ENCODE data around the gene HOXD9. TPM values are rescaled to one million over a fixed set of nuclear protein-coding genes. Genes with fewer than 3 reads are reported as not detected.

Gene HOXD9
- total RNA-seq, 1 donor from 2014 or later = not detected

DNA sequence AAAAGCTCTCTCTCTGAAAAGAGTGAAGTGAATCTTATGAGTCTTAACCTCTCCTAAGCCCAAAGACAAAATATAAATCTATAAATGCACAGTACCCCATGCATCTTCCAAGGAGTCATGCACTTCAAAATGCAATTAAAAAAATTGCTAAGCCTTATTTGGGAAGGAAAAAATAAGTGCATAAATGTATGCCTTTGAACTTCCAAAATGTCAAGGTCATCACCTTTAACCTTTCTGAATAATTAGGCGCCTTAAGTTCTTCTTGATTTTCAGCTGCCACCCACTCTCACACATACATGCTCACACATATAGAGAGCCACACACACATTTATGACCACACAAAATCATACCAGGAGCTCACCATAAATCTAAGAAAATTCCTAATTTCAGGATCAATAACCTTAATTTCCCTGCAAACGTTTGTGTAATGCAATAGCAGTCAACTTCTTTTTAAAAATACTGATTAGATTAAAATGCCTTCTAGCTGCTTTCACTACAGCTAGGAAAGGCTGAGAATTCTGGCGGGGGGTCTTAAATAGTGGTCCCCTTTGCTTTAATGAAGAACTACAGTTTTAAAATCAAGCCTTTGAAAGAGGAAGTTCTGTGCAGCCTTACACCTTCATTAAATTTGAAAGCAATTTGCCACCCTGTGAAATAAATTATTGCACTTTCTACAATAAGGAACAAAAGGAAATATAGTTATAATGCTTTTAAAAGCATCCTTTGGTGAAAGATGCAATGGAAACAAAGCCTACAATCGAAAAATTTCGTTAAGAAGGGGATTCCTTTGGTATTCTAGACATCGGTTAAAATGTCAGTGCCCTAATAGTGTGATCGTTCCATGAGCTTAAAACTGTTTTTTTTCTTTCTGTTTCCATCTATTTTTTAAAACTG is 11.9 kb upstream of the HOXD9 start:
- DNase-seq (ENCODE audit: low read depth, low spot score) = no peak

DNA sequence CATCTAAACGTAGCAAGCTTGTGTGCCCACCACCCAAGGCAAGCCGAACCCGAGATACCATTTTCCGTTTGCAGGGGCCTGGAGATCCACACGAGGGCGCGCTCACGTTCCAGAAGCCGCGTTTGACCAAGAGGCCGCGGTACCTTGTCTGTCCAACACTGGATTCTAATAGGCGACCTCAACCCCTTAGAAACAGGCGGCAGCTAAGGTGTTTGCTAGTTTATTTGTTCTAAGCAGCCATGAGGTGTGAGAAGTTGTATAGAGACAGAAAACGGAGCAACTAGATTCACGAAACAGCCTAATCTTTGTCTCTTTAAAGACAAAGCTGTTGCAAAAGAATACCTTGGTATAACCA is 11.2 kb upstream of the HOXD9 start:
- peak; percentile 13 for DNase-seq (ENCODE audit: low read depth, low spot score)

DNA sequence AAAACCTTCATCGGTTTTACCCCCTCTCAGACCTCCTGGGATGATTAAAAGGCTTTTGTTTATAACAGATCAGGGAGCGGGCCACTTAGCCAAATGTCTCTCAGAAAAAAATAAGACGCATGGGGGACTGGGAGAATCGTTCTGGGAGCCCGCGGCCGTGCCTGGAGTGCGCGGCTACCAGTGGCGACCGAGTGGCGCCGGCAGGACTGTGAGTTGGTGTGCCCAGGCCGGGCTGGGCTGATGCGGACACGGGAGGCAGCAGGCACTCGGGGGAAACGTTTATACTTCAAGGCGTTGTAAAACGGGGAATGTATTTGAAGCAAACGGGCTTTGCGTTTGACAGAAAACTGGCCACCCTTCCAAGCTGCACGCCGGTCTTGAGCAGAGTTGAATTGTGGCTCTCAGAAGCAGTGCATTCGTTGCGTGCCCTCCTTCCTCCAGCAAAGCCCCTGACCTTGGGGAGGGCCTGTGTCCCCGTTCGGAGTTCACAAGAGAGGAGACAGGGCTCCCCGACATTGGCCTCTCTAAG is 10.6 kb upstream of the HOXD9 start:
- no peak for DNase-seq (ENCODE audit: low read depth, low spot score)

DNA sequence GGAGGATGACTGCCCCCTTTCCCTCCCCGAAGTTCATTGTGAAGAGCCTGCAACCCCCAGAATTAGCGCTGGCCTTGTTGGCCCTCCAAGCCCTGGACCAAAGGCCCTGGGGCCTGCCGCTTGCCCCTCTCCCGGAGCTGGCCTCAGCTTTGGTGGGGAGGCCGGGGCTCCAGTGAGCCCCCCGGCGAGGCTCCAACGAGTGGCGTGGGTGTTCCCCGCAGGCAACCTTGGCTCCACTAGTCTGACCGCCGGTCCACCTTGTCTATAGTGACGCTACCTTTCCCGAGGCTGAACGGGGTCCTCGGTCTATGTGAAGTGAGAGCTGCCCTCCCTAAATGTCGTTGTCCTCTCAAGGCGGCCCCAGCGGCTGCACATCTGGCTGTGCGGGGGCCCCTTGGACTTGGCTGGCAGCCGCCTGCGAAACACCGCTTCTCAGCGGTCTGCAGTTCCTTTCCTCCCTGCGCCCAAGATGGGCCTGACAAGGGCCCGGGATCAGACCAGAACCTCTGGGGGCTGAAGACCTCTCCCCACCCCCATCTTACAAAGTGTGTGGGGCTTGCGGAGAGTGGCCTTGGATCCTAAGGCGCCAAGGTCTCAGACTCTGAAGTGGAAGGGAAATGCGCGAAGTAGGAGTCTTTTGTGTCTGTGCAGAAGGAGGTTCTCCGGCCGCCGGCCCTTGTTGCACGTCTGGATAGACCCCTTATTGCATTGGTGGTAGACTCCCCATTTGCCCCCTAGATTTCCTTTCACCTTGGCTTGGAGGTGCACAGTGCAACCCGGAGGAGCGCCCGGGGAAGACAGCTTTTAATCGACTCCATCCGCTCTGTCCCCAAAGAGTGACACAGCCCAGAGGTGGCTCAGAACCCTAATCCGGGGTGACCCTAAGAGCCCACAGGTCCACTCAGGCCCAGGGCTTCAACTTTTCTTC is 9.9 kb upstream of the HOXD9 start:
- no peak for DNase-seq (ENCODE audit: low read depth, low spot score)

DNA sequence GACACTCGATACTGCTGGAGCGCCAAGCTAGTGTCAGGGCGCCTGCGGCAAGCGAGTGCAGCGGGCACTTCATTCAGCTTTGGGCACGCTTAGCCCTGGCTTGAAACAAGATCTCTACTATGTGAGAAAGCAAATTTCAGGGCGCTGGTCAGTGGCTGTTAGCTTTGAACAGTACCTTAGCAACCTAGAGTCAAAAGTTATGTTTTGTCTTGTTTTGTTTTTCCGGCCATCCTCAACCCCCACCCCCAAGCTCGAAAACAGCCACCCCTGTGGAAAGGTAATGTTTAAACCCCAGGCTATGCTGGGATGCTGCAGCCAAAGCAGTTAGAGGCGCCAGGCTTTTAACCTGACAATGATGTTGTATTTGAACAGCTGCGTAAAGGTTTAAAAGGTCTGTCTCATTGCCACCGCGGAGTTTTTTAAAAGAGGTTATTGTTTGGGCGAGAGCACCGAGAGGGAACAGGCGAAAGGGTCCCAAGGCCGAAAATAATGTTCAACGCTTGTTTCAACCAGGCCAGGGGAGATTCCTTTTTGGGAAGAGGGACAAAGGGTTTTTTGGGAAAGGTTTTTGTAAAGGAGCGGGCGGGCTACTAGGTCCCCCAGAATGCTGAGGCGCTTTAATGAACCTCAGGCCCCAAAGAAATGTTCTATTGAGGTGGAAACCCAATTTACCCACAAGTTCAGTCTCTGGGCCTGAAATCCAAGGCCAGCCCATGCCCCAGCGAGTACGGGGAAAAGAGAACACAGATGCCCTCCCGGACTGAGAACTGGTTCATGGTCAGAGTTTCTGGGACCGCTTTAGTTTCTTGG is 8.2 kb upstream of the HOXD9 start:
- DNase-seq (ENCODE audit: low read depth, low spot score) = no peak

DNA sequence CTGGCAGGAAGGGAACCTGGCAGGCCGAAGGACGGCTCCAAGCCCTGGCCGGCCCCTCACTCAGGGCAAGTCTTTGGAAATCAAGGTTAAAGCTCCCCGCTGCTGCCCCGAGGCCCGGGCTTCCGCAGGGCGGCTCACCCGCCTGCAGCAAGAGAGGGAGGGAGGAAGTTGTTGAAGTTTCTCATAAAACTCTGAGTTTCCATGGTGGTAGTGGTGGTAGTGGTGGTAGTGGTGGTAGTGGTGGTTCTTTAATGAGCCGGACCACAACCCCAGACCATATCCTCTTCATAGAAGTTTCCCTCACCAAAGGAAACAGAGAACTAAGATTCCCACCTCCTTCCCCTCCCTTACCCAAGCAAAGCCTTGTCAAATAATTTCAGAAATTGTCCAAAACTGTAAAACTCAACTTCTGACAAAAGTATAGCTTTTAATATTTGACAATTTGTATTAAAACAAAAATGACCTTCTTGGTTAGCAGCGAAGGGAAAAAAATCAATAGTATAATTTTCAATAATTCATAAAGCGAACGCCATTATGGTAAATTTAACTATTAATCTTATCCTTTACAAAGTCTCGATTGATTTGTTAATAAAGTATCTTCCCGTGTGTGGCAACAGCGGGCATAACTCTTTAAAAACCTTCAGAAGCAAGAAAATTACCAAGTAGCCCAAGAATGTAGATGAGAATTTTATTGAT is 7.4 kb upstream of the HOXD9 start:
- no peak for DNase-seq (ENCODE audit: low read depth, low spot score)

DNA sequence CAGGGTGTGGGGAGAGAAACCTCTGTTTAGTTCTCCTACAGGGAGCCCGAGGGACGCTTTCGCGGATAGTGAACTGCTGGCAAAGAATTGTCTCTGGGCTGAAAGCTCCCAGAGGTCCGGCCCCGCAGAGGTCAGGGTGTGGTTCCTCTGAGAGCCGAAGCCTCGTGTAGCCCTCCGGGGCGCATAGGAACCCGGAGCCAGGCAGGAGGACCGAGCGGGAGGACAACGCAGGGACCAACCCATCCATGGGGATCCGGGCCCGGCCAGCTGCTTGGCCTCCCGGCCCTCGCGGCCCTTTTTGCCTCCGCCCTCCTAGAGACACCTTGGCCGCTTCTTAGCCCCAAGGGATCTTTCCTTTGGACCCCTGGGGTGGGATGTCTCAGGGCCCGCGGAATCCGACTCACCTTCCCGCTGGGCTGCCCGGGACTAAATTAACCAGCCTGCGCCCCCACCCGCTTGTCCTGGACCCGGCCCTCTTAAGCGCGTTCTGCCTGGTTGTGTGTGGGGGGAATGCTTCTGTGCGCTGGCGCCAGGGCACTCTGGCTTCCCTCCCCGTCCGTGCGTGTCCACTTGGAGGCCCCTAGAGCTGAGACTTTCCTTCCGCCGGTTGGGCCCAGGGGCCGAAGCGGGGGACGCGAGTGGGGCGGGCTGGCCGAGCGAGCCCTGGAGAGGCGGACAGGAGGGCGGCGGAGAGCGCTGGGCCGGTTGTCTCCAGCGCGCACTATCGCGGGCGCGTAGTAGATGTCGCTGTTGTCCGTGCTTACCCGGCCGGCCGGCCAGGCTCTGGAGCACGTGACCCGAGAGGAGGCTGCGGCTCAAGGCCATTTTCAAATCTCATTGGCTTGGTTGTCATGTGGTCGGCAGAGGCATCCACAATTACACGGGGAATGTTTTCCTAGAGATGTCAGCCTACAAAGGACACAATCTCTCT is 6.4 kb upstream of the HOXD9 start, which contains the start of gene HOXD10:
TSS of gene HOXD10 (plus strand) at position 896 of the 931 bp plus-strand sequence. CDS start 56 bp downstream, outside the sequence.
- DNase-seq (ENCODE audit: low read depth, low spot score) = no peak

DNA sequence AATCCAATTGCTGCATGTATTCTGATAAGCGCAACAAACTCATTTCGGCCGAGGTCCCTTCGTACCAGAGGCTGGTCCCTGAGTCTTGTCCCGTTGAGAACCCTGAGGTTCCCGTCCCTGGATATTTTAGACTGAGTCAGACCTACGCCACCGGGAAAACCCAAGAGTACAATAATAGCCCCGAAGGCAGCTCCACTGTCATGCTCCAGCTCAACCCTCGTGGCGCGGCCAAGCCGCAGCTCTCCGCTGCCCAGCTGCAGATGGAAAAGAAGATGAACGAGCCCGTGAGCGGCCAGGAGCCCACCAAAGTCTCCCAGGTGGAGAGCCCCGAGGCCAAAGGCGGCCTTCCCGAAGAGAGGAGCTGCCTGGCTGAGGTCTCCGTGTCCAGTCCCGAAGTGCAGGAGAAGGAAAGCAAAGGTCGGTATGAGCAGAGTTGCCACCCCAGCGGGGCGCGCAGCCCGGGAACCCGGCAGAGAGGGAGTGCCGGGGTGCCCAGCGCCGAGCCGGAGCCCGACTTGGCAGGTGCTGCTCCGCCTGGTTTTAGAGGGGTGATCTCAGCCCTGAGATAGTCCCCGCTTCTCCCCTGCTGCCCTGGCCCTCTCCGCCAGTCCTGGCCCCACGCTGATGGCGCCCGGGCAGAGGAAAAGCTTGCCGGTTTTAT is 5.2 kb upstream of the HOXD9 start:
- DNase-seq (ENCODE audit: low read depth, low spot score) = no peak

DNA sequence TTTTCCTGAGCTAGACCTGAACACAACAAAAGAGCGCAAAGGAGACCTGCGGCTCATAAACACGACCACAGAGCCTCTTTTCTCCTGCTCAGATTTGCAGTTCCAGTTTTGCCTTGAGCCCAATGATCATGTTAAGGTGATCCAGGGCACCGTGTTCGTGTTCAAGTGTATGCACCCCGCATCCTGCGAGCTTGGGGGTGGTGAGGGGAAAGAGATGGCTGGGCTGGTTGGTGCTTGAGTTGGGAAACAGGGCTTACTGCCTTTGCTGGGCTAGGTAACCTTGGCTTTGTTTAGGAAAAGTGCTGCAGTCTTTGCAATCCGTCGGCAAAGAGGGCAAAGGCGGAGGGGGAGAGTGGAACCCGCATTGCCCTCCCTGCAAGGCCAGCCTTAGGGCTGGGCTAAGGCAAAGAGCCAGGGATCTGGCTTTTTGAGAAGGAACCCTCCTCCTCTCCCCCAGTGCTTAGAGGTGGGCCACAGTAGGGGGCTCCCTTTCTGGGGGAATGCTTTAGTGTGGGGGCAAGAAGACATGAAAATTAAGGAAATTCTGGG is 4.6 kb upstream of the HOXD9 start:
- DNase-seq (ENCODE audit: low read depth, low spot score) = no peak

DNA sequence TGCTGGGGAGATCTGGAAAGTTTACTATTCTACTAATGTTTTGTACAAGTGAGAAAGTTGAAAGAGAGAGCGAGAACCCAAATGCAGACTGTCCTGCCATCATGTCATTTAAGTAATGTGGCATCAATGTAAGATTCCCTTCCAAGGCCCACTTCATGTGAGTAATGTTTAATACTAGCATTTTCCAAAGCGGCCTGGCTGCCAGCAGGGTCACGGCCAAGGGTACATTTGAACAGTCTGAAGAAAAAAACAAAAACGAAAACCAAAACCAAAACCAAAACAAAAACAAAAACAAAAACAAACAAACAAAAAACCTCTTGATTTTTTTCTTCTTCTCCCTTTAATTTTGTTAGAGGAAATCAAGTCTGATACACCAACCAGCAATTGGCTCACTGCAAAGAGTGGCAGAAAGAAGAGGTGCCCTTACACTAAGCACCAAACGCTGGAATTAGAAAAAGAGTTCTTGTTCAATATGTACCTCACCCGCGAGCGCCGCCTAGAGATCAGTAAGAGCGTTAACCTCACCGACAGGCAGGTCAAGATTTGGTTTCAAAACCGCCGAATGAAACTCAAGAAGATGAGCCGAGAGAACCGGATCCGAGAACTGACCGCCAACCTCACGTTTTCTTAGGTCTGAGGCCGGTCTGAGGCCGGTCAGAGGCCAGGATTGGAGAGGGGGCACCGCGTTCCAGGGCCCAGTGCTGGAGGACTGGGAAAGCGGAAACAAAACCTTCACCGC is 3.7 kb upstream of the HOXD9 start:
- DNase-seq (ENCODE audit: low read depth, low spot score) = no peak

DNA sequence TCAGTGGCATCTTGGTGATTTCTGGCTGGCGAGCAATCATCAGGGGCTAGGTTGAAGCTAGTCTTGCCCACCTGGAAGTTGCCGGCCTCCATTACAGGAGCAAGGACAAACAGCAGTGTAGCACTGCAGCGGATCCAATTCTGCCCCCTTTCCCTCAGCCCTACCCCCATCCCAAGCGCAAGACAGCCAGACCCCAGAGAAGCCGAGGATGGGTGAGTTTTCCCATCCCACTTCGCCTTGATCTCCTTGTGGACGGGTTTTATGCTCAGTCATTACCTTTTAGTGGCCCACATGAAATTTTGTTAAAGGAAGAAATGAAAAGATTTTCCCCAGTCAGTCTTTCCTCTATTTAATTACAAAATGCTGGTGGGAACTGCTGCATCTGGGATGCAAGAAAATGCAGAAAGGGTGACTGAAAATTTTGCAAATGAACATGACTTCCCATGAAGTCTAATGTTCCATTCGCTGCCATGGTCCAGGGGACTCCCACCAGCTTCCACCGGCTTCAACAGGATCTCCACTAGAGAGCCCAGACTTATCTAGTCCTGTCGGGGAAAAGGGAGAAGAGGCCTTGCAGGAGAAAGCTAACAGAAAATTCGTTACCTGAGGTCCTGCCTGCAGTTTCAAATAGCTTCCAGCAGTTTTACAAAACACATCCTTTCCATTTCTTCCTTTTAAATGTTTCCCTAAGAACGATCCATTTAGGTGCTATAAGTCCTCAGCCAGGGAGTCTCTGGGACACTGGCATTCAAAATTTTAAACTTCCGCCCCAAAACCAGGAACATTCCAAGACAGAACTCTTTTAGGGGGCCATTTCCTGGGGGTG is 1.9 kb upstream of the HOXD9 start:
- DNase-seq (ENCODE audit: low read depth, low spot score) = no peak

DNA sequence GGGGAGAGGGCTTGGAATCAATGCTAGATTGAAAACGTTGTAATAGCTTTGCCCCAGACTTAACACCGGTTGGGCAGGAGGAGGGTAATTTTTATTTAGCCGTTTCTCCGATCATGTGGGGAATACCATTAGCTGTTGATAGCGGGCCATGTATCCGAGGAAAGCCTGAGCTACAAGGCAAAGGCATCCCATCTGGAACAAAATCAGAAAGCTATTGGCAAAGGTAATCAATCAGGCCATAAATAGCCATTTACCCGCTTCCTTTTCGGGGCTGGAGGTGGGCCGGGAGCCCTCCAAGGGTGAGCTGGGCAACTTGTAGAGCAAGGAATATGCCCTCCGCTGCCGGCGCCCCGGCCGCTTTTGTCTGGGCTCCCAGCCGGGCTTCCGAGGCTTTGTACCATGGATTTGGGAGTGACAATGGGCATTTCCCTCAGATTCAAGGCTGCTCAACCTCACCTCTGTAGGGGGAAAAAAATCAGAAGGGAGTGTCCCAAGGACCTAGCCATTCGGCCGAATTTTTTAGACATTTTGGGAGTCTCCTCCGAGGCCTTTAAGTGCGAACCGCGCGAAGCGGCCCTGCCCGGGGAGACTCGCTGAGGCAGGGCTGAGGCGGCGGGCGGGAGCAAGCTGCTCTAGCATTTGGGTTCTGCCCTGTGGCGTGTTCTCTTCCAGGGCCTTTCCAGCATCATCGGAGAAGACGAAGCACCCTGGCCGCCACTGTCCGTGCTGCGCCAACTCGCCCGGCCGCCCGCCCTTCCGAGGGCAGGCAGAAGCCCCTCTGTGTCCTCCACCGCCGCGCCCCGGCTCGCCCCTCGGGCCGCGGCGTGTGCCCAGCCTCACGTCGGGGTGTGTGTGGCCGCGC is 1.1 kb upstream of the HOXD9 start:
- DNase-seq (ENCODE audit: low read depth, low spot score) = no peak

DNA sequence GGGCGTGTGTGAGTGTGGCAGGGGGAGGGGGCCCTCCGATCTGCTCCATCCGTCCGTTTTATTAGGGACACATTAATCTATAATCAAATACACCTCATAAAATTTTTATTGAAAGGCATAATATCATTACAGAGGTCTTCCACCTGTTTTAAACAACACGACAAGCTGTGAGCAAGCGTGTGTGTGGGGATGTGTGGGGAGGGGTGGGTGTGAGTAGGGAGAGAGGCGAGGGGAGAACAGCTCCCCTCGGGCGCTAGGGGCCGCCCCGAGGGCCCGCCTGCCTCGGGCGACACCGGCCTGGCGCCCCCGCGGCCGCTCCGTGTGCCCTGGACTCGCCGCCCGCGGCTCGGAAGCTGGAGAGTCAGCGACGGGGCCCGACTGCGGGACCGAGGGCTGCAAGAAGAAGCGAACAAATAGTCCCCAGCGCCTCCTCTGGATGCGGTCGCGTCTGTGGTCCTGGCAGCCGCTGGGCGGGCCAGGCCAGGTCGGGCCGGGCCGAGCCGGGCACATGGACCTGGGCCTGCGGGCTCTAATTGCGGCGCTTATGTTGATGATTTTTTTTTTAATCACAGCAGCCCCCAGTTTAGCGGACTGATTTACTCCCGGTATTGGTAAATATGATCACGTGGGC is 352 bp upstream of the HOXD9 start:
- no peak for DNase-seq (ENCODE audit: low read depth, low spot score)

DNA sequence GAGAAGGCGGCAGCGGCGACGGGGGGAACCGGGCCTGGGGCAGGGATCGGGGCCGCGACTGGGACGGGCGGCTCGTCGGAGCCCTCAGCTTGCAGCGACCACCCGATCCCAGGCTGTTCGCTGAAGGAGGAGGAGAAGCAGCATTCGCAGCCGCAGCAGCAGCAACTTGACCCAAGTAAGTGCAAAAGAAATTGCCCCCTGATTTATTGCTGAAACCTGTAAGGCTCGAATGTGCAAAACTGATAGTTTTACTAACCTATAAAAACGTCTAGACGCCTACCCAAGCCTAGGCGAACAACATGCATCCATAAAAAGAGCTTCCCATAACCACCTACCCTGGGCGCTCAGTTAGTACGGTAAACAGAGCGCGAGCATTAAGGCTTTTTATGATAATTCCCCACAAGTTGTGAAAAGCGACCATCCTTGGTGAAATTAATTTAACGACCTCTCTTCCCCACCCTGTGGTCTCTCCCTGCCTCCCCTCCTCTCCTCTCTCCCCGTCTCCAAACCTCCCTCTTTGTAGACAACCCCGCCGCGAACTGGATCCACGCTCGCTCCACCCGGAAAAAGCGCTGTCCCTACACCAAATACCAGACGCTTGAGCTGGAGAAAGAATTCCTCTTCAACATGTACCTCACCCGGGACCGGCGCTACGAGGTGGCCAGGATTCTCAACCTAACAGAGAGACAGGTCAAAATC is 1.0 kb downstream of the HOXD9 start:
- no peak for DNase-seq (ENCODE audit: low read depth, low spot score)

Measured in pulmonary artery endothelial cell (primary cell).